GM18870 (cell line): ENCODE results near the gene KRTAP16-1.
"Not testable (repeated sequence)": the region's sequence is repeated elsewhere in the genome, so short reads cannot be mapped to it uniquely, and the experiment has no call there.

Source experiments
- ATAC-seq: cut with Tn5 transposase; IDR thresholded peaks from one replicate; pipeline ENCODE4 v1.9.1; 2021; ENCODE audit warnings: moderate library complexity; ENCODE audit not compliant: unreplicated experiment

KRTAP16-1 gene

GRCh38 chr17:41302981-41303380 is 6.1 kb downstream of the KRTAP16-1 start:
- ATAC-seq = no peak

GRCh38 chr17:41301916-41302901 is 6.9 kb downstream of the KRTAP16-1 start, which contains the start of gene KRTAP29-1:
Gene KRTAP29-1, minus strand, starts transcription at chr17:41302851. Its CDS starts 0 bp downstream, at chr17:41302851.
- no peak for ATAC-seq

- ATAC-seq = no peak
Measured at GRCh38 chr17:41301204-41301790, 7.8 kb downstream of the KRTAP16-1 start.

GRCh38 chr17:41298458-41299135 is 10.5 kb downstream of the KRTAP16-1 start:
- no peak for ATAC-seq

- no peak for ATAC-seq
Measured at GRCh38 chr17:41296846-41297245, 12.3 kb downstream of the KRTAP16-1 start.

- no peak for ATAC-seq
Measured at GRCh38 chr17:41294016-41294415, 15.1 kb downstream of the KRTAP16-1 start.

GRCh38 chr17:41287050-41287449 is 22.1 kb downstream of the KRTAP16-1 start:
- no peak for ATAC-seq

- ATAC-seq = no peak
Measured at GRCh38 chr17:41284546-41284945, 24.6 kb downstream of the KRTAP16-1 start.

GRCh38 chr17:41284043-41284442 is 25.1 kb downstream of the KRTAP16-1 start:
- no peak for ATAC-seq

GRCh38 chr17:41278176-41278955 is 30.7 kb downstream of the KRTAP16-1 start:
- ATAC-seq = no peak

GRCh38 chr17:41275648-41276190 is 33.4 kb downstream of the KRTAP16-1 start, which contains the start of gene KRTAP9-7:
Gene KRTAP9-7, plus strand, starts transcription at chr17:41275698. Its CDS starts 0 bp downstream, at chr17:41275698.
- ATAC-seq = not testable (repeated sequence)

GRCh38 chr17:41271858-41272257 is 37.3 kb downstream of the KRTAP16-1 start:
- ATAC-seq = no peak

GRCh38 chr17:41271323-41271722 is 37.8 kb downstream of the KRTAP16-1 start:
- ATAC-seq = not testable (repeated sequence)

GRCh38 chr17:41267711-41268110 is 41.4 kb downstream of the KRTAP16-1 start:
- ATAC-seq = no peak

GRCh38 chr17:41265078-41265477 is 44.0 kb downstream of the KRTAP16-1 start, which contains the start of gene KRTAP9-6:
Gene KRTAP9-6, plus strand, starts transcription at chr17:41265378. Its CDS starts 0 bp downstream, at chr17:41265378.
- ATAC-seq = no peak

GRCh38 chr17:41264599-41264998 is 44.5 kb downstream of the KRTAP16-1 start:
- no peak for ATAC-seq

GRCh38 chr17:41263212-41263611 is 45.9 kb downstream of the KRTAP16-1 start:
- ATAC-seq = no peak

- no peak for ATAC-seq
Measured at GRCh38 chr17:41258406-41258805, 50.7 kb downstream of the KRTAP16-1 start.
